PC-9 (cell line): Measurements from ENCODE around the gene UBXN11.

Experiments used
- CTCF ChIP-seq: fragments of 200-600 bp; sonication (generic); conservative IDR thresholded peaks from 2 replicates; pipeline ENCODE4 v1.6.1; 2017; ENCODE audit warnings: mixed run types, antibody characterized with exemption, mild to moderate bottlenecking, moderate library complexity
- EZH2 ChIP-seq: fragments of 200-600 bp; sonication (generic); IDR thresholded peaks from 2 replicates; pipeline ENCODE4 v1.8.0; 2017; ENCODE audit warnings: antibody characterized with exemption, low read depth

- TF ChIP-seq CTCF (no peak), EZH2 (no peak)
Measured at GRCh38 chr1:26278724-26279455, 27.5 kb downstream of the UBXN11 start.
